Measurements from ENCODE around the gene ZNF503.

ZNF503 gene

DNA sequence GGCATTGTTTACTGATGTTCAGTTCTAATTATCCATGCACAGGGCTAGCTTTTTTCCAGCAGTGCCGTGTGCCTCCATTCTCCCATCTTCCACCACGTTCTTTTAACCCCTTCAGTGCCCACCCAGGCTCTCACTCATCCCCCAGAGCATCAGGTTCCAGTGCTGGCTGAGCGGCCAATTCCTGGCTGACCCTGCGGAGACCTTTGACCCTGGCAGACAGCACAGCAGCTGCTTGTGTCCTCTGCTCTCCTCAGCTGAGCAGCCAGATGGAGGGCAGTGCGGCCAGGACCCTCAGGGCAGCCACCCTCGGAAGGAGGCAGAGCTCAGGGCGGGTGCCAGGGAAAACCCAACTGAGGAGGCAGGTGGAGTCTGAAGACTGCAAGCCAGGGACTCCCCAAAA, 48.4 kb downstream of the ZNF503 start:
- DNase-seq (ENCODE audit: low read depth in 3 of 3): no peak

DNA sequence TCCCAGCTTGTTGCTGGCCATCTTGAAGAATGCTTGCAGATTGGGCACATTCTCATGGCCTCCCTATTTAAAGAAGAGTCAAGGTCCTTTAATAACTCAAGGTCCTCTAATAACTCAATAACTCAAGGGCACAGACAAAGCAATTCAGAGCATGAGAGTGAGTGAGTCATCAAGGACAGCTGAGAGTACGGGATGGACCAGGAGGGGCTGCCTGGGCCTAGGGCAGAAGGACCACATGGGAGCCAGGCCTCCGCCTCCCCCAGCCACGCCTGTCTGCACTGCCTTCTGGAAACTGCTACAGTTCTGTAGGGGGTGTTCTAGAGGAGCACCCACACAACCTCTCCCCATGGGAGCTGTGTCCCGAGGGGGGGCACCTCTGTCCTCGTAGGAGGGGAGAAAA, 48.9 kb downstream of the ZNF503 start:
- no peak for DNase-seq (ENCODE audit: low read depth in 3 of 3)

- DNase-seq (ENCODE audit: low read depth in 3 of 3): no peak
These were observed 49.9 kb downstream of the ZNF503 start for GRCh38 chr10:75351637-75352036.

DNA sequence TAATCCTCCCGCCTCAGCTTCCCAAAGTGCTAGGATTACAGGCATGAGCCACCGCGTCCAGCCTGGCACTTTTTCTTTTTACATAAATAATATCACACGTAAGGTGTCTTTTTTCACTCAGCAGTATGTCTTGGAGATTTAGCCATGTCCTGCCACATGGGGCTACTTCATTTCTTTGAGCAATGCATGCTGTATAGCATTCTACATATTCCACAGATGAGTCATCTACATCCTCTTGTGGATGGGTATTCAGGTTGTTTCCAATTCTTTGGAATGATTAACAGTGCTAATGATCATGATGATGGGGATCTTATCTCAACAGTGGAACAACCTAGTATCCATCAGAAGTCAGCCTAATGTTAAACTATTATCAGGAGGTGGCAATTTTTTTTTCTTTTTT, 50.8 kb downstream of the ZNF503 start:
- DNase-seq (ENCODE audit: low read depth in 3 of 3): no peak
